Measurements from ENCODE around the gene CCDC88C.
"Not testable (repeated sequence)": the region's sequence is repeated elsewhere in the genome, so short reads cannot be mapped to it uniquely, and the experiment has no call there.

The CCDC88C gene

DNA sequence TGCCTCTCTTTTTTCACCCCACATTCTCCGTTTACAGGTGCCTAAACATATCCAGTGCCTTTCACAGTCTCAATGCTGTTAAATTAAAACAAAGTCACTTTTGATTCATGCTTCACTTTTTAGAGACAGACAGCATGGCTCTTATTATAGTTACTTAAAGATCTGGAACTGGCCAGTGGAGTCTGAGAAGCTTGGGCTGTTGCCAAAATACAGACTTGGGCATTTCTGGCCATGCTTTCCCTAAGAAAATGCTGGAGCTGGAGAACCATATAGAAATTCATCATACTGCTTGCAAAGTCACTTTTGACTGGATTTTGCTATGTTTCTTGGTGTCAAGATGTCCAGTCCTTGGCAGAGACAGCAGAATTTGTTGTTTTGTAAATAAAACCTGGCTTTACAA, 161.0 kb downstream of the CCDC88C start:
- no peak for DNase-seq (ENCODE audit: extremely low read depth in 1 of 2, low read depth in 1 of 2)

DNA sequence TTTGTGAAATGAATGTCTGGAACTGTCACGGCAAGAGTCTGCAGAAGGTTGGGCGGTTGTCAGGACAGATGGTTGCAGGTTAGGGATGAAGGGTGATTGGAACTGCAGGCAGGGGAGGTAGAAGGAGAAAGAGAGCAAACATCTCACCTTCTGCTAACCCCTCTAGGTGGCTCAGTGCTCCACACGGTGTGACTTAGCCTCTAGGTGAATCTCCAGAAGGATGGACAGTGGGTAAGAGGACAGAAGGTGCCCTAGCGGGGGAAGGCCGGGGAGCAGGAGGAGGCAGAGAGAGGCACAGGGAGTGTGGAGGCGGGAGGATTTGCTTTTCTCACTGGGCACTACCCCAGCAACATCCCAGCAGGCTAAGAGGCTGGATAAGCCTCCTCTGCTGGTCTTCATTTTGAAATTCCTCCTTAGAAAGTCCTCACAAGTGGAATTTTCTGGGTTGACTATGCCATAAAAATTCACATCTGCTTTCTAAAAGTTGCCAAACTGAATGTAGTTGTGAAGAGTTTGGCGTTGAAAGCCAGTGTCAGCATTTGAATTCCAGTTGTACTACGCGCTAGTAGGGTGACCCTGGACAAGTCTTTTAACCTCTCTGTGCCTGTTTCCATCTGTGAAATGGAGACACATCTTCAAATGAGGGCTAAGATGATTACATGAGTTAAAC, 162.5 kb downstream of the CCDC88C start:
- DNase-seq (ENCODE audit: extremely low read depth in 1 of 2, low read depth in 1 of 2), result no peak

GRCh38 chr14:91254461-91254860, 163.2 kb downstream of the CCDC88C start:
- DNase-seq (ENCODE audit: extremely low read depth in 1 of 2, low read depth in 1 of 2), result no peak

GRCh38 chr14:91253795-91254323, 163.8 kb downstream of the CCDC88C start:
- no peak for DNase-seq (ENCODE audit: extremely low read depth in 1 of 2, low read depth in 1 of 2)

GRCh38 chr14:91252871-91253794, 164.5 kb downstream of the CCDC88C start:
- DNase-seq (ENCODE audit: extremely low read depth in 1 of 2, low read depth in 1 of 2), result no peak

GRCh38 chr14:91250912-91251311, 166.7 kb downstream of the CCDC88C start:
- DNase-seq (ENCODE audit: extremely low read depth in 1 of 2, low read depth in 1 of 2), result no peak

- DNase-seq (ENCODE audit: extremely low read depth in 1 of 2, low read depth in 1 of 2), result no peak
Observed at GRCh38 chr14:91249841-91250616, 167.6 kb downstream of the CCDC88C start.

GRCh38 chr14:91246051-91246852, 171.4 kb downstream of the CCDC88C start:
- peak in 1 of 2 donors; percentile 72 for DNase-seq (ENCODE audit: extremely low read depth in 1 of 2, low read depth in 1 of 2)

- not testable (repeated sequence) for DNase-seq (ENCODE audit: extremely low read depth in 1 of 2, low read depth in 1 of 2)
Observed at GRCh38 chr14:91245616-91246015, 172.0 kb downstream of the CCDC88C start.

- peak in 1 of 2 donors; percentile 69 for DNase-seq (ENCODE audit: extremely low read depth in 1 of 2, low read depth in 1 of 2)
Observed at GRCh38 chr14:91245029-91245428, 172.6 kb downstream of the CCDC88C start.

GRCh38 chr14:91244501-91244901, 173.1 kb downstream of the CCDC88C start, which contains the start of gene GPR68:
GPR68 (minus strand) TSS chr14:91244704; CDS start chr14:91235050, 9,654 bp downstream.
- DNase-seq (ENCODE audit: extremely low read depth in 1 of 2, low read depth in 1 of 2), result no peak

- no peak for DNase-seq (ENCODE audit: extremely low read depth in 1 of 2, low read depth in 1 of 2)
Observed at GRCh38 chr14:91243074-91243471, 174.5 kb downstream of the CCDC88C start.

DNA sequence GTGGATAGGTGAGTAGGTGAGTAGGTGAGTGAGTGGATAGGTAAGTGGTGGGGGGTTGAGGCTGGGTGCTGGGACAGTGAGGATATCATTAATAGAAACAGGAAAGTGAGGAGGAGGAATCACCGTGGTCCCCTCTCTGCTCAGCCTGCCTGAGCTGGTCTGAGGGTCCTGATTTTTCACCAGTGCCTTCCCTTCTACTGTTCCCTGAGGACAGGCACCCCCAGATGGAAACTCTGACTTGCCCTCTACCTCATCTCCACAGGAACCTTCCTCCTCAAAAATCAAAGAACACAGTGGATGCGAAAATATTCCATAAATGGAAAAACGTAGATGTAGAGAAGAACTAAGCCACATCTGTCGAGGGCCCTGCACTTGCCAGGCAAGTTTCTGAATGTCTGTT, 175.0 kb downstream of the CCDC88C start:
- no peak for DNase-seq (ENCODE audit: extremely low read depth in 1 of 2, low read depth in 1 of 2)

DNA sequence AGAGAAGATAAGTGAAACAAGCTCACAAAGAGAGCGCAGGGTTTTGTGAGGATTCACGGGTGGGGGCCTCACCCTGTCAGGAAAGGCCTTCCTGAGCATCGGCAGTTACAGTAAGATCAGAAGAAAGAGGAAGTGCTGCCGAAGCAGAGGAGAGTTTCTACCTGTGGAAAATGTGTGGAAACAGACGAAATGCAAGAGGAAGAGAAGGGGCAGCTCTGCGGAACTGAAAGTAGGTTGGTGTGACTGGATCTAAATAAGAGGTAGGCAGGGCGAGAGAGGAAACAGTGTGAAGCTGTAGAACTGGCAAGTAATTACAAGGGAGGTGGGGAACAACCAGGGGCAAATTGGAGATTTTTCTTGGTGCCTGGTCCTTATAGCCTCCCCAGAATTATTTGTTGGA, 175.8 kb downstream of the CCDC88C start:
- no peak for DNase-seq (ENCODE audit: extremely low read depth in 1 of 2, low read depth in 1 of 2)

DNA sequence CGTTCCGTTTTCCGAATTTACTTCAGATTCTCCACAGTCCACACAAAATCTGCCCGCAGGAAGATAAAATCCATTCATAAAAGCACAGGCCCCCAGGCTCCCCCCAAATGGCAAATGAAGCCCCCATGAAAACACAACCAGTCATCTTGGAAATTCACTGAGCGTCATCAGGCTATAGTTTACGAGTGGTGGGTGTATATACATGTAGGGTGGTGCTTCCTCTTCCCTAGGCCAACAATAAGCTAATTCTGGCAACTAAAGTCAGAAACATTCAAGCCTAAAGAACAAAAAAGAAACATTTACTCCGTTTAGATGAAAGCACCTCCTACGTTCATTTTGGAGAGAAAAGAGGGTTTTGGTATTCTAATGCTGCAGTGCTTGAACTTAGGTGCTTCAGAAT, 179.0 kb downstream of the CCDC88C start:
- no peak for DNase-seq (ENCODE audit: extremely low read depth in 1 of 2, low read depth in 1 of 2)

GRCh38 chr14:91238085-91238484, 179.5 kb downstream of the CCDC88C start:
- DNase-seq (ENCODE audit: extremely low read depth in 1 of 2, low read depth in 1 of 2), result no peak

GRCh38 chr14:91237219-91237618, 180.4 kb downstream of the CCDC88C start:
- no peak for DNase-seq (ENCODE audit: extremely low read depth in 1 of 2, low read depth in 1 of 2)

GRCh38 chr14:91235841-91236240, 181.8 kb downstream of the CCDC88C start:
- no peak for DNase-seq (ENCODE audit: extremely low read depth in 1 of 2, low read depth in 1 of 2)

DNA sequence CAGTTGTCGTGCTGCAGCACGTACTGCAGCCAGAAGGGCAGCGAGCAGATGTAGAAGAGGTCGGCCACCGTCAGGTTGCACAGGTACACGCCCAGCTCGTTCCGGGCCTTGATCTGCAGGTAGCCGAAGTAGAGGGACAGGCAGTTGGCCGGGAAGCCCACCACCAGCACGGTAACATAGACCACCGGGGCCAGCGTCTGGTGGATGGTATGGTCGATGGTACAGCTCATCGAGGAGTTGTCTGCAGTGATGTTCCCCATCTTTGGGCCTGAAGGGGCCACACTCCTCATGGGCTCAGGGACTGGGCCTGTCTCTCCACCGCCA, 182.9 kb downstream of the CCDC88C start:
- DNase-seq (ENCODE audit: extremely low read depth in 1 of 2, low read depth in 1 of 2), result no peak

Measured in stimulated activated CD8-positive, alpha-beta memory T cell treated with anti-CD3 and anti-CD28 coated beads, Interleukin-7, amount 100 ng/mL, for 48 hours (primary cell).